OCI-LY3 (cell line): ENCODE measurements around the gene CADM2.

ENCODE experiments used
- H2AFZ ChIP-seq: fragments of 200-600, 300-600 bp; shearing (Covaris generic); 2 replicates; pipeline ENCODE4 v1.6.0; 2014; ENCODE audit warnings: antibody characterized with exemption, low read depth, low read length
- H3K27ac ChIP-seq: fragments of 200-600, 300-600 bp; sonication (generic); 2 replicates; pipeline ENCODE4 v1.5.1; 2014; ENCODE audit warnings: mild to moderate bottlenecking, low read length, moderate library complexity, mixed read lengths
- H3K27me3 ChIP-seq: fragments of 200-600, 300-600 bp; sonication (generic); 2 replicates; pipeline ENCODE4 v1.6.1; 2014; ENCODE audit warnings: low read depth, low read length, mixed read lengths
- H3K36me3 ChIP-seq: fragments of 200-600, 300-600 bp; sonication (generic); replicated peaks from 2 replicates; pipeline ENCODE3; 2014; ENCODE audit warnings: low read depth, low read length, mixed read lengths
- H3K4me1 ChIP-seq: fragments of 300-600, 200-600 bp; sonication (generic); 2 replicates; pipeline ENCODE4 v1.6.1; 2014; ENCODE audit warnings: low read length, mixed read lengths
- H3K4me2 ChIP-seq: fragments of 200-600, 300-600 bp; sonication (generic); 2 replicates; pipeline ENCODE4 v1.6.1; 2014; ENCODE audit warnings: low read length, mixed read lengths
- H3K4me3 ChIP-seq: fragments of 300-600, 200-600 bp; sonication (generic); 2 replicates; pipeline ENCODE4 v1.5.1; 2014; ENCODE audit warnings: antibody characterized with exemption, mild to moderate bottlenecking, low read length, moderate library complexity
- H3K79me2 ChIP-seq: fragments of 300-600, 200-600 bp; shearing (Covaris generic); 2 replicates; pipeline ENCODE4 v1.6.1; 2014; ENCODE audit warnings: mild to moderate bottlenecking, low read length, mixed read lengths
- H3K9ac ChIP-seq: fragments of 300-600, 200-600 bp; shearing (Covaris generic); 2 replicates; pipeline ENCODE4 v1.6.0; 2014; ENCODE audit warnings: mild to moderate bottlenecking, low read length, moderate library complexity
- H3K9me3 ChIP-seq: fragments of 200-600, 300-600 bp; shearing (Covaris generic); 2 replicates; pipeline ENCODE4 v1.6.1; 2014; ENCODE audit warnings: low read length, mixed read lengths; ENCODE audit not compliant: insufficient read depth
- H4K20me1 ChIP-seq: fragments of 200-600, 300-600 bp; sonication (generic); 2 replicates; pipeline ENCODE4 v1.6.1; 2016; ENCODE audit warnings: low read length, mixed read lengths; ENCODE audit not compliant: insufficient read depth
- CTCF ChIP-seq: fragments of 200-600, 300-600 bp; sonication (generic); IDR thresholded peaks from 2 replicates; pipeline ENCODE4 v1.5.1; 2014; ENCODE audit warnings: antibody characterized with exemption, low read length, low read depth
- EZH2phosphoT487 ChIP-seq: fragments of 200-600 bp; shearing (Covaris generic); IDR thresholded peaks from 2 replicates; pipeline ENCODE4 v1.6.1; 2018; ENCODE audit warnings: antibody characterized with exemption, mixed run types, low read depth

The CADM2 gene

GRCh38 chr3:85662462-85662861 is 703.7 kb downstream of the CADM2 start:
- H3K9me3 ChIP-seq = no peaks in the 10 kb centered on the region
- H3K27me3 ChIP-seq = no peaks in the 10 kb centered on the region
- no peak overlapping the region for H3K9ac ChIP-seq
- H3K4me3 ChIP-seq = no peak overlapping the region
- TF ChIP-seq EZH2phosphoT487 (no peak), CTCF (no peak)
- no peak overlapping the region for H3K4me2 ChIP-seq
- no peak overlapping the region for H2AFZ ChIP-seq
- no peaks in the 10 kb centered on the region for H3K4me1 ChIP-seq
- H3K36me3 ChIP-seq = no peaks in the 10 kb centered on the region
- no peak overlapping the region for H3K27ac ChIP-seq
- H4K20me1 ChIP-seq = no peaks in the 10 kb centered on the region
- H3K79me2 ChIP-seq = no peaks in the 10 kb centered on the region

- TF ChIP-seq EZH2phosphoT487 = no peak
- H3K9ac ChIP-seq = no peak overlapping the region
- H2AFZ ChIP-seq = no peak overlapping the region
- H3K27me3 ChIP-seq = no peaks in the 10 kb centered on the region
- H3K36me3 ChIP-seq = no peaks in the 10 kb centered on the region
- no peaks in the 10 kb centered on the region for H4K20me1 ChIP-seq
- H3K9me3 ChIP-seq = no peaks in the 10 kb centered on the region
- H3K4me2 ChIP-seq = no peak overlapping the region
- no peak overlapping the region for H3K4me3 ChIP-seq
- no peaks in the 10 kb centered on the region for H3K79me2 ChIP-seq
- H3K4me1 ChIP-seq = peaks cover 8% of the 10 kb centered on the region
- H3K27ac ChIP-seq = no peak overlapping the region
Observed at GRCh38 chr3:85667744-85668143, 709.0 kb downstream of the CADM2 start.

- Histone ChIP-seq H3K4me3 (no peak overlapping the region), H3K79me2 (no peaks in the 10 kb centered on the region), H3K4me1 (peaks cover 14% of the 10 kb centered on the region), H3K27me3 (no peaks in the 10 kb centered on the region), H3K27ac (no peak overlapping the region), H3K4me2 (no peak overlapping the region), H3K9ac (no peak overlapping the region), H3K36me3 (no peaks in the 10 kb centered on the region), H2AFZ (no peak overlapping the region; the same call in 1 of the 2 replicates), H3K9me3 (no peaks in the 10 kb centered on the region), H4K20me1 (no peaks in the 10 kb centered on the region)
- TF ChIP-seq EZH2phosphoT487 (no peak), CTCF (no peak)
Observed at GRCh38 chr3:85670634-85671205, 711.9 kb downstream of the CADM2 start.

- TF ChIP-seq CTCF (no peak), EZH2phosphoT487 (no peak)
Observed at GRCh38 chr3:85672761-85673160, 714.0 kb downstream of the CADM2 start.

DNA sequence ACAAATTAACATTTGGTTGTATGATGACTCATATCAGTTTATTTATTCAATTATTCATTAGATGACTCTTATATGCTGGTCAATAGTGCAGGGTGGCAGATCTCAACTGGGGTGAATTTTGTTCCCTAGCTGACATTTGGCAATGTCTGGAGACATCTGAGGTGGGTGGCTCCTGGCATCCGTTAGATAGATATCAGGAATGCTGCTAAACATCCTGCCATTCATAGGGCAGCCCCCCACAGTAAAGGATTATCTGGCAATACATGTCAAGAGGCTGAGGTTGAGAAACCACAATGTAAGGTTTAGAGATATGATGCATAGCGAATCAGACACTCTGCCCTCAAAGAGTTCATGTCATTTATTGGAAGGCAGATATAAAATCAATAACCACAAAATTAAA is 719.9 kb downstream of the CADM2 start:
- Histone ChIP-seq H3K27me3 (no peaks in the 10 kb centered on the region), H3K9ac (no peak overlapping the region), H3K27ac (no peak overlapping the region), H3K36me3 (no peaks in the 10 kb centered on the region), H4K20me1 (no peaks in the 10 kb centered on the region), H3K4me3 (no peak overlapping the region), H3K79me2 (no peaks in the 10 kb centered on the region), H3K4me2 (no peak overlapping the region), H3K4me1 (no peaks in the 10 kb centered on the region), H3K9me3 (no peaks in the 10 kb centered on the region), H2AFZ (no peak overlapping the region)
- TF ChIP-seq EZH2phosphoT487 (no peak), CTCF (no peak)

More at GRCh38 chr3:85672761-85673160, 714.0 kb downstream of the CADM2 start:
- Histone ChIP-seq H3K79me2 (no peaks in the 10 kb centered on the region), H3K9ac (no peak overlapping the region), H3K27ac (no peak overlapping the region), H3K27me3 (no peaks in the 10 kb centered on the region), H2AFZ (no peak overlapping the region), H3K9me3 (no peaks in the 10 kb centered on the region), H4K20me1 (no peaks in the 10 kb centered on the region), H3K4me2 (no peak overlapping the region), H3K36me3 (no peaks in the 10 kb centered on the region), H3K4me1 (peaks cover 14% of the 10 kb centered on the region), H3K4me3 (no peak overlapping the region)
